GM21360 (cell line): ENCODE measurements around the gene RSPH10B2.
A peak's percentile ranks its signal among the peaks of the same experiment; 100 is the strongest.
"Not testable (repeated sequence)": the region's sequence is repeated elsewhere in the genome, so short reads cannot be mapped to it uniquely, and the experiment has no call there.

Source experiments
- ATAC-seq: cut with Tn5 transposase; IDR thresholded peaks from one replicate; pipeline ENCODE4 v1.9.1; 2021; ENCODE audit warnings: mild to moderate bottlenecking, moderate library complexity; ENCODE audit not compliant: unreplicated experiment

RSPH10B2 gene

GRCh38 chr7:6781581-6781980 is 27.7 kb downstream of the RSPH10B2 start:
- ATAC-seq, result not testable (repeated sequence)

GRCh38 chr7:6789353-6789752 is 35.5 kb downstream of the RSPH10B2 start:
- ATAC-seq, result not testable (repeated sequence)

GRCh38 chr7:6792113-6792872 is 38.4 kb downstream of the RSPH10B2 start:
- ATAC-seq, result not testable (repeated sequence)

DNA sequence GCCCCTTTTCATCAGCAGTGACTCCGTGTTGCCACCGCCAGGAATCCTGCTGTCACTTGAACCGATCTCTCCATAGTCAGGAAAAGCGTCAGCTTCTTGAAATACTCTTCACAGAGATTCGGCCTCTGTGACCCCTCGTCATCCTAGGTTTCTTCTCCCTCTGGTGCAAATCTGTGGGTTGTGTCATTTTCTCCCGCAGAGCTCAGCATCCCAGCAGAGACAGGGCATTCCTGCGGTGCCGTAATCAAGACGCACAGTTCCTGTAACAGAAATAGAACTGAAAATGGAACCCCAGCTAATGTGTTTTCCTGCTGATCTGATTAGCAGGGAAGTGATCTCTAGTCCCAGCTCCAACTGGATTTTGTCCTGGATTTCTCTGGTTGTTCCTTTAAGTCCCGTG is 40.4 kb downstream of the RSPH10B2 start:
- ATAC-seq, result not testable (repeated sequence)

DNA sequence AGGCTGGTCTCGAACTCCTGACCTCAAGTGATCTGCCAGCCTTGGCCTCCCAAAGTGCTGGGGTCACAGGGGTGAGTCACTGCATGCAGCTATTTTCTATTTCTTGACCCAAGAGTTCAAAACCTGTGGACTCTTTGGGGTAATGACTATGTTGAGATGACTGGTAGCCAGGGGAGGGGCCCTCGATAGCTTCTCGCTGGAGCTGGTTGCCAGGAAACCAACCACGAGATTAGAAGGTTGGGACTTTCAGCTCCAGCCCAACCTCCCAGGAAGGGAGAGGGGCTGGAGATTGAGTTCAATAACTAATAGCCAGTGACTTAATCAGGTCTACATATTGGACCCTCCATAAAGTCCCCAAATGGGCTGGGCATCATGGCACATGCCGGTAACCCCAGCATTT is 43.3 kb downstream of the RSPH10B2 start:
- not testable (repeated sequence) for ATAC-seq

DNA sequence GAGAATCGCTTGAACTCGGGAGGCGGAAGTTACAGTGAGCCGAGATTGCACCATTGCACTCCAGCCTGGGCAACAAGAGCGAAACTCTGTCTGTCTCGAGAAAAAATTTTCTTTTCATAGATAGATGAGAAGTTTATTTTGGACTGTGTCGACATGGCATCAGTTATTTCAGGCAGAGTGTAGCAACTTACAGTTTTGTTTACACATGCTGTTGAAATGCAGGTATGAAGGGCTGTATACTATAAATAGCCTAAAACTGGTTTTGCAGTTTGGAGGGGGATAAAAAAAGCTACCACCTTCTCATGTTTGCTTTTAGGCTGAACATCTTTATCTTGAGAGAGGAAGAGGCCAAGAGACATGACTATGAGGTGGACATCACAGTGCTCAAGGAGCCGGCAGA is 44.1 kb downstream of the RSPH10B2 start:
- ATAC-seq, result not testable (repeated sequence)

DNA sequence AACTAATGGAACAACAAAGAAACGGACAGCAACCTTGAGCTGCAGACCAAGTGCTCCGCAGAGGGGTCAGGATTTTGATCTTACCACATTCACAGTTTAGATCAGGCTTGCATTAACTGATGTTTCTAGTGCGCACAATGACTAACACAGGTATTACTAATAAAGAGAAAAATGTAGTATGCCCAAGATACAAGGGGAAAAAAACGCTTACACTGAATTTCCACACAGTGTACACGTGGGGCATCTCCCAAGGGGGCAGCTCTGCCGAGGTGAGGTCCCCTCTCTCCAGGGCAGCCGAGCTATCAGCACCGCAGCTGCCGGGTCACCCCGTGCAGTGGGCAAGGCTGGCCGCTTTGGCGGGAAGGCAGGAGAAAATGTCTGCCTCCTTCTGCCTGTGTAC is 46.0 kb downstream of the RSPH10B2 start:
- ATAC-seq, result not testable (repeated sequence)

- ATAC-seq, result not testable (repeated sequence)
Measured at GRCh38 chr7:6800331-6800730, 46.4 kb downstream of the RSPH10B2 start.

- not testable (repeated sequence) for ATAC-seq
Measured at GRCh38 chr7:6807393-6807918, 53.6 kb downstream of the RSPH10B2 start.

GRCh38 chr7:6807959-6808358 is 54.1 kb downstream of the RSPH10B2 start:
- not testable (repeated sequence) for ATAC-seq

- not testable (repeated sequence) for ATAC-seq
Measured at GRCh38 chr7:6813011-6813410, 59.1 kb downstream of the RSPH10B2 start.

- ATAC-seq, result not testable (repeated sequence)
Measured at GRCh38 chr7:6815470-6815869, 61.6 kb downstream of the RSPH10B2 start.

GRCh38 chr7:6821622-6822021 is 67.7 kb downstream of the RSPH10B2 start:
- ATAC-seq, result not testable (repeated sequence)

DNA sequence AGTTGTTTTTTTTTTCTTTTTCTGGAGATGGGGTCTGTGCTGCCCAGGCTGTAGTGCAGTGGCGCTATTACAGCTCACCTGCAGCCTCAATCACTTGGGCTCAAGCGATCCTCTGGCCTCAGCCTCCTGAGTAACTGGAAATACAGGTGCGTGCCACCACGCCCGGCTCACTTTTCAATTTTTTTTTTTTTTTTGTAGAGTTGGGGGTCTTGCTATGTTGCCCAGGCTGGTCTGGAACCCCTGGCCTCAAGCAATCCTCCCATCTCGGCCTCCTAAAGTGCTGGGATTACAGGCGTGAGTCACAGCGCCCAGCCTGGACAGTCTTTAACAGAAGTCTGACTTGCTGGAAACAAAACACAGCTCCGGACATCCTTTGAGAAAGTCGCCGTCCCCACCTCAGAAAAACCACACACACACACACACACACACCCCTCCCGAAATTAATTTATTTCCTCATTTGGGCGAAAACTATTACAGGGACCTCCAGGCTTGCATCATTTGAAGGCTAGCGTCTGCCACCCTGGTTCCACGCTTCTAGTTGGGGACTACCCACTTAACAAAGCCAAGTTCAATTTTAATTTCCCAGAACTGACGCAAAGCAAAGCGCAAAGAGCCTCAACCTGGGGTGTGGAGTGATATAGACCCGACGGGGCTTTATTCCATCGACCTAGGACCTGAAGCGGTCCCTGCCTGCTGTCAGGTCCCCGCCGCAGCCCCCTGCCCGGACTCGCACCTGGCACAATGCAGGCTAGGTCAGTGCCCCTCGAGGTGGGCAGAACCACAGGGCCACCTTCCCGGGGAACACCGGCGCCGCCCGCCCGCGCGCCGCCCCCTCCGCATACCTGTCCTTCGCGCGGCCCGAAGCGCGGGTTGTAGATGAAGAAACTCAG is 71.6 kb downstream of the RSPH10B2 start:
- ATAC-seq, result peak; percentile 44

DNA sequence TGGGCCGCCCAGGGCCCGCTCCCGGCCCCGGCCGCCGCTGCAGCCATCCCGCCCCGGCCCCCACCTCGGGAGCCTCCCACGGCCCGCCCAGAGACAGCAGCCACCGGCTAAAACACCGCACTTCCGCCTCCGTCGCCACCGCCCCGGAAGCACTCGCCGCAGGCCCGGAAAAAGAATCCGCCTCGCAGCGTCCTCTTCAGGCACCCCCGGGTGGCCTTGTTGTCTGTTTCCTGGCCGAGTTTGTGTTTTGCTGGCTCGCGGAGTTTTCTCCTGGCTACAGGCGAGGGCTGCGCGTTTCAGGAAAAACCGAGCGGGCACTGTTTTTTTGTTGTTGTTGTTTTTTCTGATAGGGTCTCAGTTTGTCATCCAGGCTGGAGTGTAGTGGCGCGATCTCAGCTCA is 72.2 kb downstream of the RSPH10B2 start, which contains the start of gene CCZ1B:
CCZ1B (minus strand) TSS at position 125 of the 400 bp plus-strand sequence; CDS start at position 47, 78 bp downstream.
- peak; percentile 98 for ATAC-seq

DNA sequence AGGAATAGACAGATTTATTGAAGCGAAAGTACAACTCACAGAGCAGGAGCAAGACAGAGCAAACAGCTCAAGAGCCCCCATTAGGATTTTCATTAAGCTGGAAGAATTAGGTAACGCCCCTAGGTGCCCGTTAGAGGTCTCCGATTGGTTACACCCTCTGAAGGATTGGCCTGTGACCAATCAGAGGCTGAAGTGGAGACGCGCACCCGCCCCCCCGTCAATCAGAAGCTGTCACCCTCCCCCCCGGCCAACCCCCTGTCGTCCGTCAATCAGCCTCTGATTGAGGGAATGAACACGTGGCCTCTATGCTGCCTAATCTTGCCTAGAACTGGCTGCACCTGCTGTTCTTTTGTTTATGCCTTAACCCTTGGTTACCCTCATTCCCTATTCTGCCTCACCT is 73.3 kb downstream of the RSPH10B2 start:
- not testable (repeated sequence) for ATAC-seq

GRCh38 chr7:6829616-6830015 is 75.7 kb downstream of the RSPH10B2 start:
- ATAC-seq, result not testable (repeated sequence)

DNA sequence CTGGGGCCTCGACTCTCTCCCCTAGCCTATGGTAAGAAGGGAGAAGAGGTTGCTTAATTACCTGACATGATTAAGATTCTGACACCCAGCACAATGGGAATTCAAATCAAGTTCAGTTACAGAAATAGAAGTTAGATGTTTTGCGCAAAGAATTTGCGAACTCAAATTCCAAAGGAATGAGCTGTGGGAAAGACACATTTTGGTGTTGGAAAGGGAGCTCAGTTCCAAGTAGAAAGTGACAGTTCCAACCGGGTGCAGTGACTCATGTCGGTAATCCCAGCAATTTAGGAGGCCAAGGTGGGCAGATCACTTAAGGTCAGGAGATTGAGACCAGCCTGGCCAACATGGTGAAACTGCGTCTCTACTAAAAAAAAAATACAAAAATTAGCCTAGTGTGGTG is 76.1 kb downstream of the RSPH10B2 start:
- not testable (repeated sequence) for ATAC-seq

DNA sequence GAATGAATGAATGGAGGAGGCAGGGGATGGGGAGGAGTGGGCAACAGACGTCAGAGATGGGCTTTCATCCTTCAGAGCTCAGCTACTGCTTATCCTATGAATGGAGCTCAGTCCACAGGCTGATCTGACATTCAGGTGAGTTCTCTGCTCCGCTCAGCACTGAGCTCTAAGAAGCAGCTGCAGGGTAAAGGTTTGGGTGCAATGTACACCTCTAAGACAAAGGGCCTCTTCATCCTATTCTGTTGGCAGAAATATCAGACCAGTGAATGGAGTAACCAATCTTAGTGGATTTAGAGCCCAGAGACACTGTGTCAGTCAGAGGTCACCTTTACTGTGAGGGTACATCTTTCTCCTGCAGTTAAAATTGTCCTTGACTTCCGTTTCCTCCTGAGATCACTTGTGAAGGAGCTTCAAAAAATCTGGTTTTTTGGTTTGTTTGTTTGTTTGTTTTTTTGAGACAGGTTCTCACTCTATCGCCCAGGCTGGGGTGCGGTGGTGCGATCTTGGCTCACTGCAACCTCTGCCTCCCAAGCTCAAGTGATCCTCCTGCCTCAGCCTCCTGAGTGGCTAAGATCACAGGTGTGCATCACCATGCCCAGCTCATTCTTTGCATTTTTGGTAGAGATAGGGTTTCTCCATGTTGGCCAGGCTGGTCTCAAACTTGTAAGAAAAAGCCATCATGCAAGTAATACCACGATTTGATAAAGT is 77.3 kb downstream of the RSPH10B2 start:
- ATAC-seq, result no peak

DNA sequence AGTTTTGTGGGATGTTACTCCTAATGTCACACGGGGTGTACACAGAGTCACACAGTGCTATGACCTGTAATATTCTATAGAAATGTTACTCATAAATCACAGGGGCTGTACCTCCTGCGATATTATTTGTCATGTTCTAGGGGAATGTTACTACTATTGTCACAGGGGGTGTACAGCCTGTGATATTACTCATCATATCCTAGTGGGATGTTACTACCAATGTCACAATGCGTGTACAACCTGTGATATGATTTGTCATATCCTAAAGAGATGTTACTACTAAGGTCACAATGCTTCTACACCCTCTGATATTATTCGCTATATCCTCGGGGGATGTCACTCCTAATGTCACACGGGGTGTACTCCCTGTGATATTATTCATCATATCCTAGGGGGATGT is 79.7 kb downstream of the RSPH10B2 start:
- no peak for ATAC-seq

- ATAC-seq, result not testable (repeated sequence)
Measured at GRCh38 chr7:6835521-6835920, 81.6 kb downstream of the RSPH10B2 start.
